ENCODE results near the gene AHCYL2.

DNA sequence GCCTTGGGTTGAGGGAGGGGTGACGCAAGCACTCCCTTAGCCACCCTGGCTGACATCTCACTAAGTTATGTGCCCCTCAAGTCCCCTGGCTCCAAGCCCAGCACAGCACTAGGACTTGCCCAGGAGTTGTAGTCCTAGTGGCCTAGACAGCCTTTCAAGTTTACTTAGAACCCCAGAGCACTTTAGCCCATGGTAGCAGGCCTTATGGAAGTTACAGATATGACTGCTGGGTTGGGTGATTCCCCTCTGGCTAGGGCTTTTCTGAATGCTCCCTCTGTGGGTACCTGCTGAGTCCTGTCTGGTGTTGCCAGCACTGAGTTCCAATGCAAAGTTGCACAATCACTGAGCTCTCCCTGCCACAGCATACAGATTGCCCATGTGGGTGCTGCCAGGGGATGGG is 83.2 kb downstream of the AHCYL2 start:
- TF ChIP-seq, protein P1, sequence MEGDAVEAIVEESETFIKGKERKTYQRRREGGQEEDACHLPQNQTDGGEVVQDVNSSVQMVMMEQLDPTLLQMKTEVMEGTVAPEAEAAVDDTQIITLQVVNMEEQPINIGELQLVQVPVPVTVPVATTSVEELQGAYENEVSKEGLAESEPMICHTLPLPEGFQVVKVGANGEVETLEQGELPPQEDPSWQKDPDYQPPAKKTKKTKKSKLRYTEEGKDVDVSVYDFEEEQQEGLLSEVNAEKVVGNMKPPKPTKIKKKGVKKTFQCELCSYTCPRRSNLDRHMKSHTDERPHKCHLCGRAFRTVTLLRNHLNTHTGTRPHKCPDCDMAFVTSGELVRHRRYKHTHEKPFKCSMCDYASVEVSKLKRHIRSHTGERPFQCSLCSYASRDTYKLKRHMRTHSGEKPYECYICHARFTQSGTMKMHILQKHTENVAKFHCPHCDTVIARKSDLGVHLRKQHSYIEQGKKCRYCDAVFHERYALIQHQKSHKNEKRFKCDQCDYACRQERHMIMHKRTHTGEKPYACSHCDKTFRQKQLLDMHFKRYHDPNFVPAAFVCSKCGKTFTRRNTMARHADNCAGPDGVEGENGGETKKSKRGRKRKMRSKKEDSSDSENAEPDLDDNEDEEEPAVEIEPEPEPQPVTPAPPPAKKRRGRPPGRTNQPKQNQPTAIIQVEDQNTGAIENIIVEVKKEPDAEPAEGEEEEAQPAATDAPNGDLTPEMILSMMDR (IDR thresholded peaks at IDR 0.05): no peak
- no peak for TF ChIP-seq POLR2A (IDR thresholded peaks at IDR 0.05)
